SU-DHL-6 (cell line): ENCODE data around the gene OR52H1.

Source experiments
- CTCF ChIP-seq: fragments of 200-600 bp; sonication (generic); IDR thresholded peaks from one replicate; pipeline ENCODE4 v1.5.1; 2017; ENCODE audit warnings: antibody characterized with exemption, mild to moderate bottlenecking, low read length, moderate library complexity; ENCODE audit not compliant: insufficient read depth, poor library complexity, severe bottlenecking
- EZH2phosphoT487 ChIP-seq: fragments of 200-600 bp; sonication (generic), shearing (Covaris generic); conservative IDR thresholded peaks from 2 replicates; pipeline ENCODE4 v1.6.1; 2018; ENCODE audit warnings: mild to moderate bottlenecking, antibody characterized with exemption, low read length, moderate library complexity, mixed read lengths

- no peak for TF ChIP-seq CTCF
- TF ChIP-seq EZH2phosphoT487: no peak
Observed at GRCh38 chr11:5577101-5577500, 28.8 kb upstream of the OR52H1 start.
